GM19240 (cell line): ENCODE results near the gene GRID2IP.
"Not testable (repeated sequence)": the region's sequence is repeated elsewhere in the genome, so short reads cannot be mapped to it uniquely, and the experiment has no call there.

ENCODE experiments used
- DNase-seq: peaks from one replicate; pipeline ENCODE4 v3.0.0; 2011; ENCODE audit warnings: low spot score; ENCODE audit not compliant: insufficient read length

The GRID2IP gene

GRCh38 chr7:6551016-6551511 lies at the start of gene GRID2IP:
GRID2IP (minus strand) TSS chr7:6551461; CDS start chr7:6551436, 25 bp downstream.
- no peak for DNase-seq

GRCh38 chr7:6600093-6600492 lies 48.8 kb upstream of the GRID2IP start:
- DNase-seq = no peak

- DNase-seq = no peak
Measured at GRCh38 chr7:6590645-6591110, 39.4 kb upstream of the GRID2IP start.

GRCh38 chr7:6589829-6590644 lies 38.8 kb upstream of the GRID2IP start, which contains the start of gene INTS15:
INTS15 (plus strand) TSS chr7:6590021; CDS start chr7:6590284, 263 bp downstream.
- DNase-seq = peak; percentile 76

- no peak for DNase-seq
Measured at GRCh38 chr7:6589151-6589828, 38.0 kb upstream of the GRID2IP start.

GRCh38 chr7:6588566-6588965 lies 37.3 kb upstream of the GRID2IP start:
- no peak for DNase-seq

GRCh38 chr7:6585746-6586432 lies 34.6 kb upstream of the GRID2IP start:
- DNase-seq = not testable (repeated sequence)

- DNase-seq = no peak
Measured at GRCh38 chr7:6579446-6579845, 28.2 kb upstream of the GRID2IP start.

- no peak for DNase-seq
Measured at GRCh38 chr7:6578114-6579084, 27.1 kb upstream of the GRID2IP start.

GRCh38 chr7:6577369-6578113 lies 26.3 kb upstream of the GRID2IP start, which contains the start of gene ZDHHC4:
ZDHHC4 (plus strand) TSS chr7:6577454; CDS start chr7:6580562, 3,108 bp downstream.
- DNase-seq = peak; percentile 99

- DNase-seq = not testable (repeated sequence)
Measured at GRCh38 chr7:6576867-6577368, 25.7 kb upstream of the GRID2IP start.

- no peak for DNase-seq
Measured at GRCh38 chr7:6576024-6576866, 25.0 kb upstream of the GRID2IP start.

- DNase-seq = no peak
Measured at GRCh38 chr7:6575281-6576023, 24.2 kb upstream of the GRID2IP start.

- DNase-seq = no peak
Measured at GRCh38 chr7:6571160-6571779, 20.0 kb upstream of the GRID2IP start.

- no peak for DNase-seq
Measured at GRCh38 chr7:6567886-6568285, 16.6 kb upstream of the GRID2IP start.

GRCh38 chr7:6565655-6566054 lies 14.4 kb upstream of the GRID2IP start:
- DNase-seq = no peak
